Suprapubic skin (tissue), 4 donors: Measurements from ENCODE around the gene ZCCHC24. TPM values are rescaled to one million over a fixed set of nuclear protein-coding genes. Genes with fewer than 3 reads are reported as not detected.

ENCODE experiments used
- DNase-seq, 2 donors: peaks; one replicate each; pipeline ENCODE4 v3.0.0-alpha.2; 2019; ENCODE audit warnings: low spot score in 2 of 2
- H3K27ac ChIP-seq: fragments of 200-600 bp; sonication (generic); one replicate; pipeline ENCODE4 v1.5.1; 2019
- H3K27me3 ChIP-seq: fragments of 200-600 bp; sonication (generic); one replicate; pipeline ENCODE4 v1.5.1; 2019
- H3K36me3 ChIP-seq: fragments of 200-600 bp; sonication (generic); one replicate; pipeline ENCODE4 v1.5.1; 2019
- H3K4me1 ChIP-seq: fragments of 200-600 bp; sonication (generic); one replicate; pipeline ENCODE4 v1.5.1; 2019
- H3K4me3 ChIP-seq: fragments of 200-600 bp; sonication (generic); one replicate; pipeline ENCODE4 v1.5.1; 2019; ENCODE audit warnings: mild to moderate bottlenecking
- H3K9me3 ChIP-seq: fragments of 200-600 bp; sonication (generic); one replicate; pipeline ENCODE4 v1.5.1; 2019
- CTCF ChIP-seq, 2 donors: fragments of 200-600 bp in 1 of 2; fragments of 450-650 bp in 1 of 2; sonication (generic) in 1 of 2; IDR thresholded peaks; one replicate each; pipeline ENCODE4 v1.5.1; 2016 to 2019; ENCODE audit warnings: antibody characterized with exemption in 2 of 2, mild to moderate bottlenecking in 1 of 2, moderate library complexity in 1 of 2
- EP300 ChIP-seq: sonication (generic); formaldehyde crosslinking; IDR thresholded peaks from one replicate; pipeline ENCODE4 v1.6.1; 2017; ENCODE audit warnings: antibody characterized with exemption
- POLR2A ChIP-seq, 2 donors: fragments of 450-650 bp; IDR thresholded peaks; one replicate each; pipeline ENCODE4 v1.6.1; 2017; ENCODE audit warnings: antibody characterized with exemption in 2 of 2, mild to moderate bottlenecking in 2 of 2, moderate library complexity in 2 of 2
- POLR2AphosphoS5 ChIP-seq, 3 donors: sonication (generic); formaldehyde crosslinking; IDR thresholded peaks; one replicate each; pipeline ENCODE4 v1.6.1; 2017; ENCODE audit warnings: antibody characterized with exemption in 3 of 3
- WGBS: methylation state at CpG from one replicate; pipeline ENCODE4 v1.1.5; 2018; 5-methylcytosine and 5-hydroxymethylcytosine counted together
- total RNA-seq, 4 donors: library from RNA; depleted of rRNA; stranded (reverse); fragments of >200 nt; gene quantifications; one replicate each; pipeline ENCODE4 v1.1.0, GENCODE V29; 2016

Gene ZCCHC24
- total RNA-seq, 4 donors from 2014 or later: 8.9 to 17.3 (median 12.8) TPM

DNA sequence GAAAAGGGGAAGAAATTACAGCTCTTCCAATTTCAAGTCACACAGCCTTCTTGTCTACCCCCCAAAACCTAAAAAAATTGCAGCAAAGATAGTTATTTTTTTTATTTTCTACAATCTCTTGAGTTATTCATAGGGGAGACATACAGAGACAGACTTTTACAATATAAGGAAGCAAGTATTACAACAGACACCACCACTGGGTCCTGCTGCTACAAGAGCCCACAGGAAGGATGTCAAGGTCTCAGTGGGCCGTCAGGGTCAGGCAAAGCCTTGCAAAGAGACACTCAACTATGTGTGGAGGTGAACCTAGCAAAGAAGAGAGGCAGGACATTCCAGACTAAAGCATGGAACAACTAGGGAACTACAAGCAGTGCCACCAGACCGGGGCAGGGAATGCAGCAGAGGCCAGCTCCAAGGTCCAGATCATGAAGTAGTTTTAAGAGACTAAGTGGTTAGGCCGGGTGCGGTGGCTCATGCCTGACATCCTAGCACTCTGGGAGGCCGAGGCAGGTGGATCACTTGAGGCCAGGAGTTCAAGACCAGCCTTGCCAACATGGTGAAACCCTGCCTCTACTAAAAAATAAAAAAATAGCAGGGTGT is 28.2 kb upstream of the ZCCHC24 start:
- H3K27me3 ChIP-seq: no peaks in the 10 kb centered on the region
- no peak overlapping the region for H3K4me3 ChIP-seq
- H3K9me3 ChIP-seq: no peaks in the 10 kb centered on the region
- H3K4me1 ChIP-seq: no peaks in the 10 kb centered on the region
- TF ChIP-seq POLR2A (IDR thresholded peaks at IDR 0.05) (no peak), EP300 (no peak), CTCF (IDR thresholded peaks at IDR 0.05) (no peak), POLR2AphosphoS5 (IDR thresholded peaks at IDR 0.05) (no peak)
- DNase-seq: no peak
- WGBS: 80% methylated on average over 5 of the region's 5 CpGs
- no peaks in the 10 kb centered on the region for H3K36me3 ChIP-seq
- no peak overlapping the region for H3K27ac ChIP-seq

DNA sequence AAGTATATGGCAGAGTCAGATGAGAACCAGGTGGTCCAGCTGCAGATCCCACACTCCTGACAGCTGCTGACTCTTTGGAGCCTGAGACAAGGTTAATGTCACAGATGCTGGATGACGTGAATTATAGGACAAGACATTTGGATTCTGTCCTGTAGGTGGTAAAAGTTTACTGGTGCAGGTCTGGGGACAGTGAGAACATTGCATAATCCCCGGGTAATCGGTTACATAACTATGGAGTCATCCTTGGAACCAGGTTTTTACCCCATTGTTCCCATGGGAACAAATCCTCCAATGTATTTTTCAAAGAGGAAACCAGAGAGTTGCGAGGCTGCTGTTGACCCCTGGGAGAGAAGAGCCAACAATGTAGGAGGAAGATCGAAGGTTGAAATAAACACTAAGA is 27.5 kb upstream of the ZCCHC24 start:
- no peaks in the 10 kb centered on the region for H3K9me3 ChIP-seq
- 60% methylated on average over 5 of the region's 5 CpGs for WGBS
- no peaks in the 10 kb centered on the region for H3K4me1 ChIP-seq
- no peaks in the 10 kb centered on the region for H3K36me3 ChIP-seq
- no peak for DNase-seq
- H3K4me3 ChIP-seq: no peak overlapping the region
- no peak overlapping the region for H3K27ac ChIP-seq
- no peaks in the 10 kb centered on the region for H3K27me3 ChIP-seq
- no peak for TF ChIP-seq POLR2A (IDR thresholded peaks at IDR 0.05)
- no peak for TF ChIP-seq CTCF (IDR thresholded peaks at IDR 0.05)
- no peak for TF ChIP-seq POLR2AphosphoS5 (IDR thresholded peaks at IDR 0.05)
- no peak for TF ChIP-seq EP300

DNA sequence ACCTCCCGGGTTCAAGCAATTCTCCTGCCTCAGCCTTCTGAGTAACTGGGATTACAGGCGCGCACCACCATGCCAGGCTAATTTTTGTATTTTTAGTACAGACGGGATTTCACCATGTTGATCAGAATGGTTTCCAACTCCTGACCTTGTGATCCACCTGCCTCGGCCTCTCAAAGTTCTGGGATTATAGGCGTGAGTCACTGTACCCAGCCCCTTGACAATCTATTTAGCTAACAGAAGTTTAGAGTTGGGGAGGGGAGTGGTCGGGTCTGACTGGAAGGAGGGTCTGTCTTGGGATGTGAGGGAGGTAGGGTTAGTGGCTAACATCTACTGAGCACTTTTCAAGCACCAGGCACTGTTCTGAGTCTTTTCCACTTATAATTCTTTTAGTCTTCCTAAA is 27.0 kb upstream of the ZCCHC24 start:
- Histone ChIP-seq H3K4me1 (no peaks in the 10 kb centered on the region), H3K27me3 (no peaks in the 10 kb centered on the region), H3K4me3 (no peak overlapping the region), H3K9me3 (no peaks in the 10 kb centered on the region), H3K36me3 (no peaks in the 10 kb centered on the region), H3K27ac (no peak overlapping the region)
- no peak for DNase-seq
- WGBS: 92% methylated on average over 7 of the region's 7 CpGs
- no peak for TF ChIP-seq POLR2AphosphoS5 (IDR thresholded peaks at IDR 0.05)
- TF ChIP-seq POLR2A (IDR thresholded peaks at IDR 0.05): no peak
- TF ChIP-seq CTCF (IDR thresholded peaks at IDR 0.05): no peak
- TF ChIP-seq EP300: no peak

DNA sequence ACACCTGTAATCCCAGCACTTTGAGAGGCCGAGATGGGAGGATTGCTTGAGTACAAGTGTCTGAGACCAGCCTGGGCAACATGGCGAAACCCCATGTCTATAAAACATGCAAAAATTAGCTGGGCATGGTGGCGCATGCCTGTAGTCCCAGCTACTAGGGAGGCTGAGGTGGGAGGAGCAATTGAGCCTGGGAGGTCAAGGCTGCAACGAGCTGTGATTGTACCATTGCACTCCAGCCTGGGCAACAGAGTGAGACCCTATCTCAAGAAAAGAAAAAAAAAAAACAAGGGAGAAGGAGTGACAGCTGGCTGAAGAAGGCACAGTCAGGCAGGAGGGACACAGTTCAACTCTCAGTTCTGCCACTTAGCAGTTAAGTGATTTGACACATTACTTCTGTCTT is 26.4 kb upstream of the ZCCHC24 start:
- H3K27me3 ChIP-seq: no peaks in the 10 kb centered on the region
- DNase-seq: no peak
- H3K4me1 ChIP-seq: no peaks in the 10 kb centered on the region
- H3K4me3 ChIP-seq: no peak overlapping the region
- 98% methylated on average over 4 of the region's 4 CpGs for WGBS
- H3K27ac ChIP-seq: no peak overlapping the region
- H3K36me3 ChIP-seq: no peaks in the 10 kb centered on the region
- H3K9me3 ChIP-seq: no peaks in the 10 kb centered on the region
- no peak for TF ChIP-seq POLR2AphosphoS5 (IDR thresholded peaks at IDR 0.05)

- no peak for DNase-seq
- Histone ChIP-seq H3K27ac (no peak overlapping the region), H3K4me3 (no peak overlapping the region), H3K9me3 (no peaks in the 10 kb centered on the region), H3K4me1 (no peaks in the 10 kb centered on the region), H3K27me3 (no peaks in the 10 kb centered on the region), H3K36me3 (no peaks in the 10 kb centered on the region)
- WGBS: 95% methylated on average over 7 of the region's 8 CpGs
- TF ChIP-seq POLR2AphosphoS5 (IDR thresholded peaks at IDR 0.05) (no peak), CTCF (IDR thresholded peaks at IDR 0.05) (no peak), POLR2A (IDR thresholded peaks at IDR 0.05) (no peak), EP300 (no peak)
Measured at GRCh38 chr10:79470096-79470495, 24.7 kb upstream of the ZCCHC24 start.
